GM12891 (cell line): ENCODE data around the gene LPCAT4.

Experiments
- DNase-seq: peaks from one replicate; pipeline ENCODE4 v3.0.0; 2011; ENCODE audit warnings: low spot score; ENCODE audit not compliant: insufficient read length
- FAIRE-seq: peaks from 2 replicates; lab custom pipeline; 2011; peaks lifted over from hg19 to GRCh38; lab: Jason Lieb, UNC
- PAX5 ChIP-seq: IDR thresholded peaks from 2 replicates; pipeline ENCODE4 v1.6.1; 2011; ENCODE audit warnings: low read length, moderate library complexity, mild to moderate bottlenecking; ENCODE audit not compliant: insufficient read depth, severe bottlenecking
- POLR2A ChIP-seq: IDR thresholded peaks from 2 replicates; pipeline ENCODE4 v1.6.1; 2011; ENCODE audit warnings: low read depth, low read length, control low read depth
- POLR2AphosphoS5 ChIP-seq: IDR thresholded peaks from 2 replicates; pipeline ENCODE4 v1.6.1; 2011; ENCODE audit warnings: low read depth, low read length, control low read depth
- POU2F2 ChIP-seq: IDR thresholded peaks from 2 replicates; pipeline ENCODE4 v1.6.1; 2011; ENCODE audit warnings: low read depth, mild to moderate bottlenecking, control low read depth, low read length, moderate library complexity
- SPI1 ChIP-seq: IDR thresholded peaks from 2 replicates; pipeline ENCODE4 v1.6.1; 2011; ENCODE audit warnings: low read depth, low read length, control low read depth
- TAF1 ChIP-seq: IDR thresholded peaks from 2 replicates; pipeline ENCODE4 v1.6.1; 2011; ENCODE audit warnings: low read depth, low read length, control low read depth

The LPCAT4 gene

GRCh38 chr15:34374816-34375215 lies 7.8 kb upstream of the LPCAT4 start:
- TF ChIP-seq PAX5 (no peak), POLR2A (no peak), POLR2AphosphoS5 (no peak), SPI1 (no peak), TAF1 (no peak), POU2F2 (no peak)
- DNase-seq (no peak), FAIRE-seq (no peak)

GRCh38 chr15:34373951-34374350 lies 7.0 kb upstream of the LPCAT4 start:
- FAIRE-seq, result no peak

GRCh38 chr15:34370643-34371042 lies 3.6 kb upstream of the LPCAT4 start:
- no peak for DNase-seq
- no peak for TF ChIP-seq TAF1
- TF ChIP-seq PAX5, result no peak
- TF ChIP-seq POLR2AphosphoS5, result no peak
- TF ChIP-seq POU2F2, result no peak
- no peak for TF ChIP-seq POLR2A
- no peak for TF ChIP-seq SPI1
- no peak for FAIRE-seq

More at GRCh38 chr15:34373951-34374350, 7.0 kb upstream of the LPCAT4 start:
- no peak for TF ChIP-seq PAX5
- no peak for TF ChIP-seq SPI1
- TF ChIP-seq POLR2AphosphoS5, result no peak
- no peak for TF ChIP-seq POLR2A
- no peak for TF ChIP-seq TAF1
- TF ChIP-seq POU2F2, result no peak
- DNase-seq, result no peak

- TF ChIP-seq POLR2AphosphoS5 (no peak), SPI1 (peak; percentile 95), PAX5 (no peak), POLR2A (no peak), TAF1 (no peak)
- DNase-seq (no peak), FAIRE-seq (peak; percentile 31)
Measured at GRCh38 chr15:34370129-34370528, 3.1 kb upstream of the LPCAT4 start.

- DNase-seq, result no peak
- no peak for TF ChIP-seq TAF1
- TF ChIP-seq POLR2A, result no peak
- TF ChIP-seq POLR2AphosphoS5, result no peak; the same call in 1 of the 2 replicates
- TF ChIP-seq POU2F2, result 0 out of 2 replicates have a peak, but pooled peaks have one; percentile 11
- TF ChIP-seq SPI1, result peak; percentile 24; the same call in 1 of the 2 replicates
- no peak for TF ChIP-seq PAX5
- peak; percentile 86 for FAIRE-seq
Measured at GRCh38 chr15:34366271-34367065, 528 bp downstream of the LPCAT4 start.

GRCh38 chr15:34365836-34366235 lies 1.2 kb downstream of the LPCAT4 start:
- FAIRE-seq (peak; percentile 67), DNase-seq (no peak)
- no peak for TF ChIP-seq POLR2A
- TF ChIP-seq POLR2AphosphoS5, result no peak
- TF ChIP-seq PAX5, result no peak
- no peak for TF ChIP-seq SPI1
- no peak for TF ChIP-seq TAF1
- TF ChIP-seq POU2F2, result no peak

- TF ChIP-seq TAF1 (no peak), POLR2AphosphoS5 (no peak), POU2F2 (no peak), PAX5 (no peak), SPI1 (no peak), POLR2A (no peak)
- FAIRE-seq, result no peak
- DNase-seq, result no peak
Measured at GRCh38 chr15:34365091-34365825, 1.7 kb downstream of the LPCAT4 start.

GRCh38 chr15:34364041-34364440 lies 3.0 kb downstream of the LPCAT4 start:
- TF ChIP-seq POU2F2, result no peak
- no peak for TF ChIP-seq TAF1
- TF ChIP-seq SPI1, result no peak
- no peak for TF ChIP-seq POLR2A
- TF ChIP-seq POLR2AphosphoS5, result no peak
- FAIRE-seq (no peak), DNase-seq (no peak)

- no peak for FAIRE-seq
- no peak for DNase-seq
- no peak for TF ChIP-seq PAX5
- TF ChIP-seq POLR2A, result no peak
- TF ChIP-seq TAF1, result no peak
- no peak for TF ChIP-seq POLR2AphosphoS5
- no peak for TF ChIP-seq SPI1
Measured at GRCh38 chr15:34362047-34362773, 4.8 kb downstream of the LPCAT4 start.
